HG03571 (cell line): ENCODE measurements around the gene FYB2.
"Not testable (repeated sequence)": the region's sequence is repeated elsewhere in the genome, so short reads cannot be mapped to it uniquely, and the experiment has no call there.

Source experiments
- ATAC-seq: cut with Tn5 transposase; IDR thresholded peaks from one replicate; pipeline ENCODE4 v1.9.1; 2021; ENCODE audit not compliant: unreplicated experiment

Gene FYB2

GRCh38 chr1:56797065-56797685 is 22.0 kb downstream of the FYB2 start:
- ATAC-seq, result no peak

DNA sequence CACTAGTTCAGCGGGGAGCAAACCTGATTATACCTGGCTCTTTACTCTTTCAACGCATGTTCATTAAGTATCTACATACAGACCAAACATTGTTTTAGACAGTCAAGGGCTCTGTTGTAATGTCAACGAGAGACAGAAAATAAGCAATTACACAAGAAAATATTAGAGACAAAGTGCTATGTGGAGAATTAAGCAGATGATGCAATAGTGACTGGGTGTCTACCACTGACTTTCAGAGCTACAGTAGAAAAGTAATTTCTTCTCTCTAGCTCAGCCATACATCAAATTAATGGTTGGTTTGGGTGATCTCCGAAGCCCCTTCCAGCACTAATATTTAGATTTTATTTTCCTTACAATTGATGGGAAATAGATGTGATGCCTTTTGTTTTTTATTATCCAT is 23.3 kb downstream of the FYB2 start:
- ATAC-seq, result no peak

- ATAC-seq, result no peak
Measured at GRCh38 chr1:56790036-56790435, 29.2 kb downstream of the FYB2 start.

DNA sequence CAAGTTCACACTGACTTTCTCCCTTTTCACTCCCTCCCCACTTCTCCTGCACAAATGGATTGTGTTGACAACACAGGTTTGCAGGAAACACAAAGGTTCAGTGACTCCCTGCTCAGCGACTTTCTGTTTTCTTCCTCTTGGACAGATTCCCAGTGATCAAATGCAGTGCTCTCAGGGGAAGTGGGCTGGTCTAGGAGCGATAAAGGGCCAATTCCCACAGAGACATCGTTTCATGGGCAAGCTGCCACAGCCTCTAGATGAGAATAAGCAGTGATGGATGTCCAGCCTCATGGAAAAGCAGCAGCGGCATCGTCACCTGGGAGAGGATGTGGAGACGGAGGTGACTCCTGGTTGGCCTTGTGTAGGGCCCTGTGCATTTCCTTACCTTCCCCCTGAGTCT is 30.6 kb downstream of the FYB2 start:
- ATAC-seq, result no peak

GRCh38 chr1:56788102-56788501 is 31.1 kb downstream of the FYB2 start:
- no peak for ATAC-seq

DNA sequence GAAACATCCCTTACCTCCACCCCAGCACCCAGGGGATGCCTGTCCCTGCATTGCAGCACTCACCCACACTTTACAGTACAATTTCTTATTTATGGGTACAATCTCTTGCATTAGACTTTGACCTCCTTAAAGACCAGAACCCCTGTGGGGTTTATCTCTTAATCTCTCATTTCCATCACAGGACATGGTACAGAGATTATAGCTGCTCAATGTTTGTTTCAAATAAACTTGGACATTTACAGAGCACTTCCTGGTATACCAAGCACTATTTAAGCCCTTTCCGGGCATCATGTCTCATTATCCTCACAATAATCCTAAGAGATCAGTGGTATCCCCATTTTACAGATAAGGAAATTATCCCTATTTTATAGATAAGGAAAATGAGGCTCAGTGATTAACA is 31.9 kb downstream of the FYB2 start:
- no peak for ATAC-seq

GRCh38 chr1:56782773-56783172 is 36.4 kb downstream of the FYB2 start:
- no peak for ATAC-seq

DNA sequence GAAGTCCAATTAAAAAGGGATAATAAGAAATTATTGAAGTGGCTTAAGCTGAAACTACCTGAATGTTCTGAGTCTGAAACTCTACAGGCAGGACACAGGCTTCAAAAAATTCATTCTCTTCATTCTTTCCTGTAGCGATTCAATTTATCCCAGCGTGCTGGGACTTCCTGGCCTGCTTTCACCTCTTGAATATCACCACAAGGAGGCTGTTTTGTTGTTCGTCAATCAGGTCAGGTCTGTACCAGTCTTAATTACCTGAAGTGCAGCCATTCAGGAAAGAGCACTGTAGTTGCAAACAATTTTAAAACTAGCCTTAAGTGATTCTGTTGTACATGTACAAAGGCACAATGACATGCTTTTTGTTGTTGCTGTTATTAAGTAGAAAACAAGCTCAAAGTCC is 38.4 kb downstream of the FYB2 start:
- ATAC-seq, result no peak

DNA sequence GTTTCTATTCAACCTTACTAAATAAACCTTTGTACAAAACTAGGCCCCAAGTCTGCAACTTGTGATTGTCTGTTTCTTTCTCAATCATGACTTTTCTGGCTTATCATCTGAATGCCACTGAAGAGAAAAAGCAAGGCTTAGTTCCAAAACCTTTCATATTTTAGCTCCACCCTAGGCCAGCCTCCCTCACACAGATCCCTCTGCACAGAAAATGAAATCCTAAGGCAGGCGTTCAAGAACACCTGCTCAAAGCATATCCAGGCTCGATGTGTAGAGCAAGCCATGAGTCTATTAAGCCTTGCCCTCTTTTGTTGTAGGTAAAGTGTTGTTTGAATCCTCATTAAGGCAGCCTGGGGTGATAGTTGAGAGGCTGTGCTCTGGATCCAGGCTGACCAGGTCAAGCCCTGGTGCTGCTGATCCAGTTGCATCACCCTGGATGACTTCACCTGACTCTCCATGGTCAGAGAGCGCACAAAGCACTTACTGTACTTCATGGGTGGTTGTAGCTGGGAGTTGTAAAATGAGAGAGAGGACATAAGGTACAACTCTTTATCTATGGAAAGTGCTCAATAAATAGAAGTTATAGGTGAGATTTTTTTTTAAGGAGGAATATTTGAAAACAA is 39.0 kb downstream of the FYB2 start:
- no peak for ATAC-seq

DNA sequence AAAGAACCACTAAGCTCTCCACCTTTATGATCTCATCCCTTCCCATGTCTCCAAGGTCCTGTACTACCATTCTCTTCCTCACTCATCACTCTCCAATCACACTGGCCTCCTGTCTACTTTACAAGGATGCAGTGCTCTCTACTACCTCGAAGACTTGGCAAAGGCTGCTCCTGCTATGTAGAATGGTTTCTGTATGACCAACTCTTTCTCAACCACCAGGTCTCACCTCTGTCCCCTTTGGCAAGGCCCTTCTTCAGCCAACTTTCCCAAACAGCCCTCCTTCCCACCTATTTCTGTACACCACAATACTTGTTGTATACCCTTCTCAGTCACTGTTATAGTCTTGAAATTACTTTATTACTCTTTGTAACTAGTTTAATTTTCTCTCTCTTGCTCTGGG is 41.2 kb downstream of the FYB2 start:
- no peak for ATAC-seq

DNA sequence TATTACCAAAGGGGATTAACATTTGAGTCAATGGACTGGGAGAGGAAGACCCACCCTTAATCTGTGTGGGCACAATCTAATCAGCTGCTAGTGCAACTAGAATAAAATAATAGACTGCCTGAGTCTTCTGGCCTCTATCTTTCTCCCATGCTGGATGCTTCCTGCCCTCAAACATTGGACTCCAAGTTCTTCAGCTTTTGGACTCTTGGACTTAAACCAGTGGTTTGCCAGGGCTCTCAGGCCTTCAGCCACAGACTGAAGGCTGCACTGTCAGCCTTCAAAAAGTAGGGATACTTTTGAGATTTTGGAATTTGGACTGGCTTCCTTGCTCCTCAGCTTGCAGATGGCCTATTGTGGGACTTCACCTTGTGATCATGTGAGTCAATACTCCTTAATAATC is 44.5 kb downstream of the FYB2 start:
- not testable (repeated sequence) for ATAC-seq

- no peak for ATAC-seq
Measured at GRCh38 chr1:56774067-56774609, 45.1 kb downstream of the FYB2 start.

- no peak for ATAC-seq
Measured at GRCh38 chr1:56773341-56774066, 45.7 kb downstream of the FYB2 start.

GRCh38 chr1:56771717-56772116 is 47.5 kb downstream of the FYB2 start:
- no peak for ATAC-seq

- no peak for ATAC-seq
Measured at GRCh38 chr1:56758794-56759193, 60.4 kb downstream of the FYB2 start.

DNA sequence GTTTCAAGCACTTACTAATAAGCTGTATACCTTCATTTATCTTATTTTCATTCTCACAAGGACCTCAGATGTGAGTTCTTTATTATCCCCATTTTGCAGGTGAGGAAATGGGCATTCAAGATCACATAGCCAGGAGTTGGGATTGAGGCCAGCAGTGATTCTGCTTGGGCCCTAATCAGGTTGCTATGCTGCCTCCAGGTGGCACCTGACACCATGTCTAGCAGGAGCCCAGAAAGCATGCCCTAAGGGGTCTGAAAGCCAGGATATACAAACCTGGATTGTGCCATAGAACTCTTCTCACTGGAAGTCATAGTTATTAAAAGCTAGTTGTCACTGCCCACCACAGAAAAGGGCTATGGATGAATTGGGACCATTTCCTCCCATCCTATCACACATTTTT is 61.1 kb downstream of the FYB2 start:
- no peak for ATAC-seq

DNA sequence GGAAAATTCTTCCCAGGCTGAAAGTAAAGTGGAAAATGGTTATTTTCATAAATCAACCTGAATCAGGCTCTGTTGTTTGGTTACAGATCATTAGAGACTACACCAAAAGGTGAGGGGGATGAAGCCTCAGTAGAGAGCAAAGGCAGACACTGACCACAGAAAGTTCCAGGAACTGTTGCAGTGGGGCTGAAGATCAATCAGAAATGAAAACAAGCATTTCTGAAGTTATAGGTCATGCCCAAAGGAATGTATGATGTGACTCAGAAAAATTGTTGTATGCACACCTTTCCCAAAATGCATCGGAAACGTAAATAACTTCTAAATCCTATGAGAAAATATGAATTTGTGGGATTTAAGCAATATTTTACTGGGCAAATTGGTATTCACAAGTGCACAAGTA is 63.3 kb downstream of the FYB2 start:
- ATAC-seq, result no peak

GRCh38 chr1:56754708-56755479 is 64.3 kb downstream of the FYB2 start:
- ATAC-seq, result no peak

DNA sequence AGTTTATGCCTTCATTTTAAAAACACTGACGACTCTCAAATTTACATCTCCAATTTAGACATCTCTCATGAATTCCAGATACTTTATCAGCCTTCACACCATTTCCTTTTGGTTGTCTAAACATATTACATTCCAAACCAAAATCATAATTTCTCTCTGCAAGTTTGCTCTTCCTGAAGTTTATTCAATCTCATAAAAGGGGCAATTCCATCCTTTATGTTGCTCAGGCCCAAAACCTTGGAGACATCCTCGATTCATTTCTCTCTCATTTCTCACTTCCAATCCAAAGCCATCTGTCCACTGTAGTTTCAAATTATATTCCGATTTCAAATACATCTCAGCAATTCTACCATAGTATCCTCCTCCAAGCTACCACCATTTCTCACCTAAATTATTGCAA is 74.0 kb downstream of the FYB2 start:
- ATAC-seq, result no peak

- no peak for ATAC-seq
Measured at GRCh38 chr1:56728964-56729363, 90.2 kb downstream of the FYB2 start.

DNA sequence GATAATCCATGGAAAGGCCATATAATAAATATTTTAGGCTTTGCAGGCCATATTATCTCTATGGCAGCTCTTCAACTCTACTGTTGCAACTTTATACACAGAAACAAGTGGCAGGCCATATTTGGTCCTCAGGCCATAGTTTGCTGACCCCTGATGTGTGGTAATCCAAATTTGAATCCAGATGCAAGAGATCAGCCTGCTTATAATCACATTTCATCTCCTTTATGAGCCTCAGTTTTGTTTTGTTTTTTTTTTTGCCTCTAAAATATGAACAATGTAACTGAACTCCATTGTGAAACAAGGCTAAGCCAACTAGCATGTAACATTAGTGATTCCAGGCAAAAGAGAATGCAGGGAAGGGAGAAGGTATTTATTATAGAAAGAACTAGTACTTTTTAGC is 92.5 kb downstream of the FYB2 start:
- no peak for ATAC-seq
